K562 (cell line): ENCODE data around the gene SORCS2. TPM values are rescaled to one million over a fixed set of nuclear protein-coding genes. Genes with fewer than 3 reads are reported as not detected.

ENCODE experiments used
- ATAC-seq: fragments of 200-7000 bp; cut with Tn5 transposase; 3 replicates; pipeline ENCODE4 v1.9.1; 2020; ENCODE audit warnings: moderate library complexity
- BruUV-seq: library from RNA; stranded (reverse); fragments of 400-500 nt; replicated peaks from 2 replicates; lab custom pipeline; 2021; lab: Mats Ljungman, UMichigan
- CTCF ChIA-PET: fragments of 300-600 bp; formaldehyde crosslinking; extraction: SDS; loops from one replicate; lab custom pipeline; 2021; ENCODE audit warnings: low intra/inter-chr PET ratio; lab: Yijun Ruan, JAX
- POLR2A ChIA-PET: fragments of 300-600, 350-650 bp; sonication (Branson Sonifier 250); formaldehyde crosslinking; extraction: SDS; loops from one replicate; lab custom pipeline; 2021; ENCODE audit warnings: antibody characterized with exemption, inconsistent platforms; lab: Yijun Ruan, JAX
- DNase-seq, 4 experiments: peaks; one replicate each; pipeline versions ENCODE4 v3.0.0 to v3.0.0-alpha.2; 2011 to 2018; ENCODE audit warnings: low spot score in 3 of 4, mixed read lengths in 3 of 4; ENCODE audit errors: extremely low read depth in 1 of 4
- FAIRE-seq: peaks from 2 replicates; lab custom pipeline; 2011; peaks lifted over from hg19 to GRCh38; lab: Jason Lieb, UNC
- H2AFZ ChIP-seq: 2 replicates; pipeline ENCODE4 v1.6.0; 2011; ENCODE audit warnings: low read depth, low read length, control low read depth, inconsistent platforms
- H3K27ac ChIP-seq: fragments of 200-600 bp; 3 replicates; pipeline ENCODE4 v1.8.0; 2011; ENCODE audit warnings: low read depth, mild to moderate bottlenecking, control low read depth, inconsistent platforms, low read length, moderate library complexity, mixed read lengths; ENCODE audit errors: extremely low read depth
- H3K27me3 ChIP-seq, 2 experiments: fragments of 300-600 bp in 1 of 2; 2 replicates in 1 of 2; 3 replicates in 1 of 2; pipeline versions ENCODE4 v1.6.0 to v1.8.0; 2011; ENCODE audit warnings: inconsistent platforms in 2 of 2, low read length in 2 of 2, mild to moderate bottlenecking in 1 of 2, mixed read lengths in 1 of 2, moderate library complexity in 1 of 2; ENCODE audit not compliant: control insufficient read depth in 2 of 2, insufficient read depth in 2 of 2
- H3K36me3 ChIP-seq: fragments of 300-600 bp; 3 replicates; pipeline ENCODE4 v1.8.0; 2011; ENCODE audit warnings: mild to moderate bottlenecking, low read length, inconsistent platforms; ENCODE audit not compliant: control insufficient read depth, insufficient read depth
- H3K4me1 ChIP-seq, 2 experiments: fragments of 200-600 bp in 1 of 2; replicated peaks in 1 of 2; 2 replicates in 1 of 2; 3 replicates in 1 of 2; pipeline versions ENCODE4 v1.5.1 to v1.8.0; 2011; ENCODE audit warnings: inconsistent platforms in 2 of 2, low read length in 2 of 2, mild to moderate bottlenecking in 1 of 2, mixed read lengths in 1 of 2, moderate library complexity in 1 of 2; ENCODE audit not compliant: control insufficient read depth in 2 of 2, insufficient read depth in 2 of 2
- H3K4me2 ChIP-seq: 2 replicates; pipeline ENCODE4 v1.6.1; 2011; ENCODE audit warnings: low read length, control low read depth, inconsistent platforms, mixed read lengths; ENCODE audit not compliant: insufficient read depth
- H3K4me3 ChIP-seq: fragments of 200-600 bp; sonication (generic), shearing (Covaris generic); 2 replicates; pipeline ENCODE4 v1.5.1; 2016; ENCODE audit warnings: control low read depth, inconsistent platforms
- H3K79me2 ChIP-seq: fragments of 200-600 bp; 3 replicates; pipeline ENCODE4 v1.8.0; 2011; ENCODE audit warnings: low read length, inconsistent platforms; ENCODE audit not compliant: control insufficient read depth, insufficient read depth
- H3K9ac ChIP-seq, 2 experiments: 2 replicates each; pipeline versions ENCODE4 v1.6.0 to v1.6.1; 2011; ENCODE audit warnings: low read depth in 2 of 2, low read length in 2 of 2, control low read depth in 1 of 2, inconsistent platforms in 1 of 2, mild to moderate bottlenecking in 1 of 2, mixed read lengths in 1 of 2; ENCODE audit not compliant: insufficient read depth in 1 of 2
- H3K9me1 ChIP-seq: one replicate; pipeline ENCODE4 v1.6.0; 2011; ENCODE audit warnings: inconsistent platforms, mild to moderate bottlenecking, low read length, moderate library complexity; ENCODE audit not compliant: control insufficient read depth, insufficient read depth
- H3K9me3 ChIP-seq: replicated peaks from 2 replicates; pipeline ENCODE4 v1.5.1; 2011; ENCODE audit warnings: low read depth, low read length, inconsistent platforms; ENCODE audit not compliant: control insufficient read depth, insufficient read depth
- H4K20me1 ChIP-seq: replicated peaks from 2 replicates; pipeline ENCODE4 v1.6.1; 2011; ENCODE audit warnings: low read length, inconsistent platforms, mixed read lengths; ENCODE audit not compliant: control insufficient read depth, insufficient read depth
- MTA3 ChIP-seq: fragments of 450-650 bp; formaldehyde crosslinking; IDR thresholded peaks from 2 replicates; pipeline ENCODE4 v1.6.1; 2017; ENCODE audit warnings: mild to moderate bottlenecking, borderline replicate concordance
- MYBL2 ChIP-seq, 2 experiments: fragments of 450-650 bp in 1 of 2; sonication (generic) in 1 of 2; formaldehyde crosslinking in 1 of 2; IDR thresholded peaks; 2 replicates each; pipeline versions ENCODE4 v1.6.1 to v1.8.1; 2017 to 2022; ENCODE audit warnings: borderline replicate concordance in 1 of 2, inconsistent platforms in 1 of 2, low read depth in 1 of 2, mild to moderate bottlenecking in 1 of 2, missing genetic modification reagents in 1 of 2, moderate library complexity in 1 of 2
- POLR2G ChIP-seq: fragments of 200-400 bp; formaldehyde crosslinking; IDR thresholded peaks from 2 replicates; pipeline ENCODE4 v1.6.1; 2017; ENCODE audit warnings: low read depth, mild to moderate bottlenecking, antibody characterized with exemption, low read length, moderate library complexity
- TCF15 ChIP-seq: fragments of 250-450 bp; sonication (Bioruptor Pico); IDR thresholded peaks from 2 replicates; pipeline ENCODE4 v1.8.0; 2022; ENCODE audit warnings: moderate library complexity, mild to moderate bottlenecking, inconsistent platforms
- ZNF3 ChIP-seq: fragments of 250-450 bp; sonication (Bioruptor Pico); IDR thresholded peaks from 2 replicates; pipeline ENCODE4 v1.5.0; 2021; ENCODE audit warnings: mild to moderate bottlenecking, moderate library complexity
- WGBS: fragments of 100-300 bp; shearing (Covaris generic); methylation state at CpG from one replicate; pipeline ENCODE4 v1.1.6; 2016; ENCODE audit warnings: low coverage, mixed read lengths; ENCODE audit not compliant: insufficient coverage; ENCODE audit errors: missing lambda C conversion rate; 5-methylcytosine and 5-hydroxymethylcytosine counted together
- in situ Hi-C: fragments of 300-500 bp; cut with MboI; formaldehyde crosslinking; loops from 4 replicates; pipeline ENCODE4 v1.15.0; 2018; ENCODE audit warnings: inconsistent platforms, mixed read lengths
- intact Hi-C: fragments of 100-400 bp; cut with micrococcal nuclease; formaldehyde crosslinking; loops from 2 replicates; pipeline ENCODE4 v1.14.2; 2022
- polyA plus RNA-seq, 8 experiments: library from polyadenylated mRNA; depleted of rRNA in 4 of 8; stranded (reverse) in 5 of 8; unstranded in 3 of 8; fragments of >200 nt; fragmentation: Nextera tagmentation in 2 of 8; fragmentation: Illumina TruSeq in 1 of 8; extraction: Ambion mirVana in 2 of 8; extraction: Trizol in 1 of 8; gene quantifications; 2 replicates each; pipeline versions ENCODE4 v1.2.1 to v1.2.3, GENCODE V29; 2011 to 2014; ENCODE audit warnings: inconsistent platforms in 1 of 8, missing spikeins in 1 of 8
- total RNA-seq, 7 experiments: library from RNA; depleted of rRNA in 6 of 7; stranded (reverse); fragments of >200 nt in 6 of 7; fragmentation: Illumina TruSeq in 2 of 7; extraction: Trizol in 2 of 7; gene quantifications; 2 replicates each; pipeline versions ENCODE4 v1.2.1 to v1.2.3, GENCODE V29; 2011 to 2021; ENCODE audit warnings: low replicate concordance in 1 of 7
- TF ChIP-seq, protein P1 (sequence below): fragments of 450-650 bp; IDR thresholded peaks from 2 replicates; pipeline ENCODE4 v1.6.1; 2016; ENCODE audit warnings: low read depth
- TF ChIP-seq, protein P2 (sequence below): fragments of 450-650 bp; formaldehyde crosslinking; IDR thresholded peaks from 2 replicates; pipeline ENCODE4 v1.4.0; 2020; ENCODE audit warnings: mild to moderate bottlenecking, moderate library complexity

Gene SORCS2
- total and polyA plus RNA-seq, 9 of the 15 experiments (the other 6 are each of a cell fraction or from before 2014, with no cell fraction given), result not detected

GRCh38 chr4:7514789-7515188 is 322.5 kb downstream of the SORCS2 start (continued):
- TF ChIP-seq ZNF3 (CRISPR knock-in tag) (no peak), MTA3 (no peak), POLR2G (no peak)

GRCh38 chr4:7515390-7515902 is 323.1 kb downstream of the SORCS2 start:
- 1% methylated on average over 13 of the region's 14 CpGs for WGBS
- in situ Hi-C loops, result no loop called here
- no peak overlapping the region for H3K4me2 ChIP-seq
- FAIRE-seq, result no peak
- no peaks in the 10 kb centered on the region; a peak in 1 of 5 replicates for H3K4me1 ChIP-seq
- no peaks in the 10 kb centered on the region for H3K9me1 ChIP-seq
- intact Hi-C loops, result no loop called here
- ATAC-seq, result no peak
- H3K9ac ChIP-seq, result no peak overlapping the region
- H3K36me3 ChIP-seq, result no peaks in the 10 kb centered on the region
- H3K9me3 ChIP-seq, result no peaks in the 10 kb centered on the region
- ChIA-PET CTCF (no interaction called here), POLR2A (interaction anchor here (0.7 kb wide), 1 partner anchor 208 kb away, joined by 3 read pairs; no protein-coding TSS in a partner anchor)
- peaks cover 21% of the 10 kb centered on the region; the same call in 1 of the 2 replicates for H4K20me1 ChIP-seq
- H3K79me2 ChIP-seq, result no peaks in the 10 kb centered on the region
- H3K27ac ChIP-seq, result no peak overlapping the region
- no peak for DNase-seq
- no peak overlapping the region for H2AFZ ChIP-seq
- peaks cover 7 to 52% of the 10 kb centered on the region in 2 experiments; a peak in 4 of 5 replicates for H3K27me3 ChIP-seq
- H3K4me3 ChIP-seq, result no peak overlapping the region
- no TSS peak for BruUV-seq
- TF ChIP-seq, protein P1, sequence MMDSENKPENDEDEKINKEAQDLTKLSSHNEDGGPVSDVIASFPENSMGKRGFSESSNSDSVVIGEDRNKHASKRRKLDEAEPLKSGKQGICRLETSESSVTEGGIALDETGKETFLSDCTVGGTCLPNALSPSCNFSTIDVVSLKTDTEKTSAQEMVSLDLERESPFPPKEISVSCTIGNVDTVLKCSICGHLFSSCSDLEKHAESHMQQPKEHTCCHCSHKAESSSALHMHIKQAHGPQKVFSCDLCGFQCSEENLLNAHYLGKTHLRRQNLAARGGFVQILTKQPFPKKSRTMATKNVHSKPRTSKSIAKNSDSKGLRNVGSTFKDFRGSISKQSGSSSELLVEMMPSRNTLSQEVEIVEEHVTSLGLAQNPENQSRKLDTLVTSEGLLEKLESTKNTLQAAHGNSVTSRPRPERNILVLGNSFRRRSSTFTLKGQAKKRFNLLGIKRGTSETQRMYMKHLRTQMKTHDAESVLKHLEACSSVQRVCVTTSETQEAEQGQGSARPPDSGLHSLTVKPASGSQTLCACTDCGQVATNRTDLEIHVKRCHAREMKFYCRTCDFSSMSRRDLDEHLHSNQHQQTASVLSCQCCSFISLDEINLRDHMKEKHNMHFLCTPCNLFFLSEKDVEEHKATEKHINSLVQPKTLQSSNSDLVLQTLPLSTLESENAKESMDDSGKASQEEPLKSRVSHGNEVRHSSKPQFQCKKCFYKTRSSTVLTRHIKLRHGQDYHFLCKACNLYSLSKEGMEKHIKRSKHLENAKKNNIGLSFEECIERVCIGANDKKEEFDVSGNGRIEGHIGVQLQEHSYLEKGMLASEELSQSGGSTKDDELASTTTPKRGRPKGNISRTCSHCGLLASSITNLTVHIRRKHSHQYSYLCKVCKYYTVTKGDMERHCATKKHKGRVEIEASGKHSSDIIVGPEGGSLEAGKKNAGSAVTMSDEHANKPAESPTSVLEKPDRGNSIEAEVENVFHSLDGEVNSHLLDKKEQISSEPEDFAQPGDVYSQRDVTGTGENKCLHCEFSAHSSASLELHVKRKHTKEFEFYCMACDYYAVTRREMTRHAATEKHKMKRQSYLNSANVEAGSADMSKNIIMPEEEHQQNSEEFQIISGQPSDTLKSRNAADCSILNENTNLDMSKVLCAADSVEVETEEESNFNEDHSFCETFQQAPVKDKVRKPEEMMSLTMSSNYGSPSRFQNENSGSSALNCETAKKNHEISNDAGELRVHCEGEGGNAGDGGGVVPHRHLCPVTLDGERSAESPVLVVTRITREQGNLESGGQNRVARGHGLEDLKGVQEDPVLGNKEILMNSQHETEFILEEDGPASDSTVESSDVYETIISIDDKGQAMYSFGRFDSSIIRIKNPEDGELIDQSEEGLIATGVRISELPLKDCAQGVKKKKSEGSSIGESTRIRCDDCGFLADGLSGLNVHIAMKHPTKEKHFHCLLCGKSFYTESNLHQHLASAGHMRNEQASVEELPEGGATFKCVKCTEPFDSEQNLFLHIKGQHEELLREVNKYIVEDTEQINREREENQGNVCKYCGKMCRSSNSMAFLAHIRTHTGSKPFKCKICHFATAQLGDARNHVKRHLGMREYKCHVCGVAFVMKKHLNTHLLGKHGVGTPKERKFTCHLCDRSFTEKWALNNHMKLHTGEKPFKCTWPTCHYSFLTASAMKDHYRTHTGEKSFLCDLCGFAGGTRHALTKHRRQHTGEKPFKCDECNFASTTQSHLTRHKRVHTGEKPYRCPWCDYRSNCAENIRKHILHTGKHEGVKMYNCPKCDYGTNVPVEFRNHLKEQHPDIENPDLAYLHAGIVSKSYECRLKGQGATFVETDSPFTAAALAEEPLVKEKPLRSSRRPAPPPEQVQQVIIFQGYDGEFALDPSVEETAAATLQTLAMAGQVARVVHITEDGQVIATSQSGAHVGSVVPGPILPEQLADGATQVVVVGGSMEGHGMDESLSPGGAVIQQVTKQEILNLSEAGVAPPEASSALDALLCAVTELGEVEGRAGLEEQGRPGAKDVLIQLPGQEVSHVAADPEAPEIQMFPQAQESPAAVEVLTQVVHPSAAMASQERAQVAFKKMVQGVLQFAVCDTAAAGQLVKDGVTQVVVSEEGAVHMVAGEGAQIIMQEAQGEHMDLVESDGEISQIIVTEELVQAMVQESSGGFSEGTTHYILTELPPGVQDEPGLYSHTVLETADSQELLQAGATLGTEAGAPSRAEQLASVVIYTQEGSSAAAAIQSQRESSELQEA, result no peak
- no peak for TF ChIP-seq TCF15 (CRISPR knock-in tag)
- TF ChIP-seq MYBL2 (IDR thresholded peaks at IDR 0.05; ENCODE audit: low read depth), result no peak
- TF ChIP-seq MYBL2 (CRISPR knock-in tag; IDR thresholded peaks at IDR 0.05; ENCODE audit: borderline replicate concordance), result no peak
- TF ChIP-seq, protein P2, sequence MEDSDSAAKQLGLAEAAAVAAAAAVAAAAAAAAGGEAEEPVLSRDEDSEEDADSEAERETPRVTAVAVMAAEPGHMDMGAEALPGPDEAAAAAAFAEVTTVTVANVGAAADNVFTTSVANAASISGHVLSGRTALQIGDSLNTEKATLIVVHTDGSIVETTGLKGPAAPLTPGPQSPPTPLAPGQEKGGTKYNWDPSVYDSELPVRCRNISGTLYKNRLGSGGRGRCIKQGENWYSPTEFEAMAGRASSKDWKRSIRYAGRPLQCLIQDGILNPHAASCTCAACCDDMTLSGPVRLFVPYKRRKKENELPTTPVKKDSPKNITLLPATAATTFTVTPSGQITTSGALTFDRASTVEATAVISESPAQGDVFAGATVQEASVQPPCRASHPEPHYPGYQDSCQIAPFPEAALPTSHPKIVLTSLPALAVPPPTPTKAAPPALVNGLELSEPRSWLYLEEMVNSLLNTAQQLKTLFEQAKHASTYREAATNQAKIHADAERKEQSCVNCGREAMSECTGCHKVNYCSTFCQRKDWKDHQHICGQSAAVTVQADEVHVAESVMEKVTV, result no peak
